ENCODE data around the gene CLOCK. TPM values are rescaled to one million over a fixed set of nuclear protein-coding genes. Genes with fewer than 3 reads are reported as not detected.

CLOCK gene
- total and polyA plus RNA-seq, 10 of the 15 experiments (the other 5 are each of a cell fraction or from before 2014, with no cell fraction given), result 2.8 to 11.7 (median 10.4) TPM

DNA sequence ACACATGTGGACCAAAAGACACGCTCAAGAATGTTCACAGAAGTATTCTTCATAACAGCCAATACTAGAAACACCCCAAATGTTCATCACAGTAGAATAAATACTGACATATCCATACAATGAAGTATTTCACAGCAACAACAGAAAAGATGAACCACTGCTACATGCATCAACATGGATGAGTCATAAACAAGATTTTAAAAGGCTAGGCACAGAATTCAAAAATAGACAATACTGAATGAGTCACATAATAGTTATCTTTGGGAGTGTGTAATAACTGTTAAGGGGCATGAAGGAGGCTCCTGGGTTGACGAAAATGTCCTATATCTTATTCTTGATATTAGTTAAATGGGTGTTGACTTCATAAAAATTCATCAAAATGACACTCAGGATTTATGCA is 43.5 kb downstream of the CLOCK start:
- no peaks in the 10 kb centered on the region for H3K9me3 ChIP-seq (replicated peaks; ENCODE audit: control insufficient read depth, insufficient read depth, low read length)
- H3K36me3 ChIP-seq (ENCODE audit: control insufficient read depth in 2 of 2, insufficient read depth in 2 of 2, low read length in 1 of 2), result no peaks in the 10 kb centered on the region
- H3K4me1 ChIP-seq (ENCODE audit: control insufficient read depth, insufficient read depth, low read length), result no peaks in the 10 kb centered on the region
- in situ Hi-C loops (cut with MboI), result no loop called here
- POLR2A ChIA-PET, result no interaction called here
- no peak overlapping the region for H2AFZ ChIP-seq (ENCODE audit: control insufficient read depth, low read depth, low read length)
- RAD21 ChIA-PET (ENCODE audit: unreplicated experiment), result no interaction called here
- no peaks in the 10 kb centered on the region for H4K20me1 ChIP-seq (ENCODE audit: control insufficient read depth, insufficient read depth)
- H3K9ac ChIP-seq (ENCODE audit: control insufficient read depth, insufficient read depth, low read length), result no peak overlapping the region
- CTCF ChIA-PET, result no interaction called here
- H3K27me3 ChIP-seq (replicated peaks in 1 of 2; ENCODE audit: control insufficient read depth in 2 of 2, insufficient read depth in 2 of 2, low read length in 1 of 2), result no peaks in the 10 kb centered on the region
- no peak for TF ChIP-seq MEF2A (IDR thresholded peaks at IDR 0.05; ENCODE audit: insufficient read depth, low read depth, low read length)
- no peak for TF ChIP-seq SUZ12 (IDR thresholded peaks at IDR 0.05; ENCODE audit: unreplicated experiment)
- no peak for TF ChIP-seq POLR2A (IDR thresholded peaks at IDR 0.05; ENCODE audit: low read depth, low read length)
- TF ChIP-seq TARDBP (IDR thresholded peaks at IDR 0.05; ENCODE audit: borderline replicate concordance), result no peak
- no peak for TF ChIP-seq CREM (IDR thresholded peaks at IDR 0.05; ENCODE audit: low read depth)
- TF ChIP-seq NFIC (IDR thresholded peaks at IDR 0.05; ENCODE audit: low read depth, low read length), result no peak
- no peak for TF ChIP-seq MTA3 (IDR thresholded peaks at IDR 0.05; ENCODE audit: borderline replicate concordance, low read length)
- no peak for TF ChIP-seq FOXK2 (IDR thresholded peaks at IDR 0.05)
- TF ChIP-seq, protein P1, sequence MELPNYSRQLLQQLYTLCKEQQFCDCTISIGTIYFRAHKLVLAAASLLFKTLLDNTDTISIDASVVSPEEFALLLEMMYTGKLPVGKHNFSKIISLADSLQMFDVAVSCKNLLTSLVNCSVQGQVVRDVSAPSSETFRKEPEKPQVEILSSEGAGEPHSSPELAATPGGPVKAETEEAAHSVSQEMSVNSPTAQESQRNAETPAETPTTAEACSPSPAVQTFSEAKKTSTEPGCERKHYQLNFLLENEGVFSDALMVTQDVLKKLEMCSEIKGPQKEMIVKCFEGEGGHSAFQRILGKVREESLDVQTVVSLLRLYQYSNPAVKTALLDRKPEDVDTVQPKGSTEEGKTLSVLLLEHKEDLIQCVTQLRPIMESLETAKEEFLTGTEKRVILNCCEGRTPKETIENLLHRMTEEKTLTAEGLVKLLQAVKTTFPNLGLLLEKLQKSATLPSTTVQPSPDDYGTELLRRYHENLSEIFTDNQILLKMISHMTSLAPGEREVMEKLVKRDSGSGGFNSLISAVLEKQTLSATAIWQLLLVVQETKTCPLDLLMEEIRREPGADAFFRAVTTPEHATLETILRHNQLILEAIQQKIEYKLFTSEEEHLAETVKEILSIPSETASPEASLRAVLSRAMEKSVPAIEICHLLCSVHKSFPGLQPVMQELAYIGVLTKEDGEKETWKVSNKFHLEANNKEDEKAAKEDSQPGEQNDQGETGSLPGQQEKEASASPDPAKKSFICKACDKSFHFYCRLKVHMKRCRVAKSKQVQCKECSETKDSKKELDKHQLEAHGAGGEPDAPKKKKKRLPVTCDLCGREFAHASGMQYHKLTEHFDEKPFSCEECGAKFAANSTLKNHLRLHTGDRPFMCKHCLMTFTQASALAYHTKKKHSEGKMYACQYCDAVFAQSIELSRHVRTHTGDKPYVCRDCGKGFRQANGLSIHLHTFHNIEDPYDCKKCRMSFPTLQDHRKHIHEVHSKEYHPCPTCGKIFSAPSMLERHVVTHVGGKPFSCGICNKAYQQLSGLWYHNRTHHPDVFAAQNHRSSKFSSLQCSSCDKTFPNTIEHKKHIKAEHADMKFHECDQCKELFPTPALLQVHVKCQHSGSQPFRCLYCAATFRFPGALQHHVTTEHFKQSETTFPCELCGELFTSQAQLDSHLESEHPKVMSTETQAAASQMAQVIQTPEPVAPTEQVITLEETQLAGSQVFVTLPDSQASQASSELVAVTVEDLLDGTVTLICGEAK (IDR thresholded peaks at IDR 0.05; ENCODE audit: borderline replicate concordance), result no peak
- TF ChIP-seq CEBPZ (IDR thresholded peaks at IDR 0.05; ENCODE audit: low read depth, low read length), result no peak
- TF ChIP-seq NFYA (IDR thresholded peaks at IDR 0.05; ENCODE audit: borderline replicate concordance, low read depth, low read length), result no peak
- TF ChIP-seq TCF12 (IDR thresholded peaks at IDR 0.05; ENCODE audit: low read depth, low read length), result no peak
- TF ChIP-seq CBFB (IDR thresholded peaks at IDR 0.05; ENCODE audit: low read depth), result no peak
- TF ChIP-seq RAD51 (IDR thresholded peaks at IDR 0.05), result no peak
- TF ChIP-seq MLLT1 (IDR thresholded peaks at IDR 0.05), result no peak
- no peak for TF ChIP-seq POLR2AphosphoS5 (IDR thresholded peaks at IDR 0.05; ENCODE audit: low read length)
- no peak overlapping the region for H3K27ac ChIP-seq (ENCODE audit: control insufficient read depth, insufficient read depth)
- H3K4me2 ChIP-seq (ENCODE audit: control insufficient read depth, insufficient read depth), result no peak overlapping the region
- intact Hi-C loops (cut with micrococcal nuclease; ENCODE audit: unreplicated experiment), result no loop called here
- SMC1A ChIA-PET (ENCODE audit: uncharacterized antibody, unreplicated experiment), result interaction anchor here (0.6 kb wide), 1 partner anchor 240 kb away, joined by 3 read pairs; no protein-coding TSS in a partner anchor
- ATAC-seq (no peak; the same call in 1 of the 3 replicates), FAIRE-seq (no peak), DNase-seq (ENCODE audit: low read depth, low spot score) (no peak)
- H3K79me2 ChIP-seq (ENCODE audit: control insufficient read depth, insufficient read depth, low read length), result no peaks in the 10 kb centered on the region; the same call in 1 of the 2 replicates
- no TSS peak for BruUV-seq (replicated peaks)
- no peak overlapping the region for H3K4me3 ChIP-seq
- WGBS (ENCODE audit: insufficient coverage, insufficient replicate concordance, low lambda C conversion rate, missing lambda C conversion rate), result 79% methylated on average over 2 of the region's 2 CpGs
